AG20443 (cell line): Measurements from ENCODE around the gene KRT36.

Experiments used
- DNase-seq: peaks from one replicate; pipeline ENCODE4 v3.0.0; 2012; ENCODE audit warnings: low spot score, mixed read lengths

KRT36 gene

GRCh38 chr17:41439375-41439774 is 50.3 kb downstream of the KRT36 start:
- DNase-seq, result no peak

DNA sequence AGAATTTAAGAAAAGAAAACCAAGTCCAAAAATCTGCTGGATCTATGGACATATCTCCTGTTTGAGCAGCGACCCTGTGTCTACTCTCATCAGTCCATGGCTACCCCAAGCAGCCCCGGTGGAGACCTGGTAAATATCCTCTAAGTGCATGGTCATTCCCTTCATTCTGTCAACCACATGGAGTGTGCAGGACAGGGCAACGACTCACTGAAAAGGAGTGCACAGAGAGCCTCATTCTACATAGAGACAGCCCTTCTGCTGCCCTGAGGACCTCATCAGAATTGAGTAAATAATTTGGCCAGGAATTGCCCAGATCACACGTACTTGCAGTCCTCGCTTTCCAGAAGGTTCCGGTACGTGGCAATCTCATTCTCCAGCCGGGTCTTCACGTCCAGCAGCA is 51.9 kb downstream of the KRT36 start:
- DNase-seq, result no peak

- no peak for DNase-seq
These were observed 52.5 kb downstream of the KRT36 start for GRCh38 chr17:41437254-41437653.
